GM12873 (cell line): ENCODE data around the gene PTH2R.

Experiments
- TF ChIP-seq, protein P1 (sequence below): IDR thresholded peaks from 2 replicates; pipeline ENCODE4 v1.5.1; 2012; ENCODE audit warnings: low read depth, mild to moderate bottlenecking, moderate library complexity, low read length, control low read depth; ENCODE audit not compliant: insufficient read depth; ENCODE audit errors: missing control alignments

Gene PTH2R

DNA sequence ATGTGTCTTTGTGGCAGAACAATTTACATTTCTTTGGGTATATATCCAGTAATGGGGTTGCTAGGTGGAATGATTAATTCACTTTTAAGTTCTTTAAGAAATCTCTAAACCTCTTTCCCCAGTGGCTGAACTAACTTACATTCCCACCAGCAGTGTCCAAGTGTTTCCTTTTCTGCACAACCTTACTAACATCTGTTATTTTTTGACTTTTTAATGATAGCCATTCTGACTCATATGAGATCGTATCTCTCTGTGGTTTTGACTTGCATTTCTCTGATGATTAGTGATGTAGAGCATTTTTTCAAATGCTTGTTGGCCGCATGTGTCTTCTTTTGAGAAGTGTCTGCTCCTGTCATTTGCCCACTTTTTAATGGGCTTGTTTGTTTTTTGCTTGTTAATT lies 43.1 kb upstream of the PTH2R start:
- TF ChIP-seq, protein P1, sequence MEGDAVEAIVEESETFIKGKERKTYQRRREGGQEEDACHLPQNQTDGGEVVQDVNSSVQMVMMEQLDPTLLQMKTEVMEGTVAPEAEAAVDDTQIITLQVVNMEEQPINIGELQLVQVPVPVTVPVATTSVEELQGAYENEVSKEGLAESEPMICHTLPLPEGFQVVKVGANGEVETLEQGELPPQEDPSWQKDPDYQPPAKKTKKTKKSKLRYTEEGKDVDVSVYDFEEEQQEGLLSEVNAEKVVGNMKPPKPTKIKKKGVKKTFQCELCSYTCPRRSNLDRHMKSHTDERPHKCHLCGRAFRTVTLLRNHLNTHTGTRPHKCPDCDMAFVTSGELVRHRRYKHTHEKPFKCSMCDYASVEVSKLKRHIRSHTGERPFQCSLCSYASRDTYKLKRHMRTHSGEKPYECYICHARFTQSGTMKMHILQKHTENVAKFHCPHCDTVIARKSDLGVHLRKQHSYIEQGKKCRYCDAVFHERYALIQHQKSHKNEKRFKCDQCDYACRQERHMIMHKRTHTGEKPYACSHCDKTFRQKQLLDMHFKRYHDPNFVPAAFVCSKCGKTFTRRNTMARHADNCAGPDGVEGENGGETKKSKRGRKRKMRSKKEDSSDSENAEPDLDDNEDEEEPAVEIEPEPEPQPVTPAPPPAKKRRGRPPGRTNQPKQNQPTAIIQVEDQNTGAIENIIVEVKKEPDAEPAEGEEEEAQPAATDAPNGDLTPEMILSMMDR: no peak

DNA sequence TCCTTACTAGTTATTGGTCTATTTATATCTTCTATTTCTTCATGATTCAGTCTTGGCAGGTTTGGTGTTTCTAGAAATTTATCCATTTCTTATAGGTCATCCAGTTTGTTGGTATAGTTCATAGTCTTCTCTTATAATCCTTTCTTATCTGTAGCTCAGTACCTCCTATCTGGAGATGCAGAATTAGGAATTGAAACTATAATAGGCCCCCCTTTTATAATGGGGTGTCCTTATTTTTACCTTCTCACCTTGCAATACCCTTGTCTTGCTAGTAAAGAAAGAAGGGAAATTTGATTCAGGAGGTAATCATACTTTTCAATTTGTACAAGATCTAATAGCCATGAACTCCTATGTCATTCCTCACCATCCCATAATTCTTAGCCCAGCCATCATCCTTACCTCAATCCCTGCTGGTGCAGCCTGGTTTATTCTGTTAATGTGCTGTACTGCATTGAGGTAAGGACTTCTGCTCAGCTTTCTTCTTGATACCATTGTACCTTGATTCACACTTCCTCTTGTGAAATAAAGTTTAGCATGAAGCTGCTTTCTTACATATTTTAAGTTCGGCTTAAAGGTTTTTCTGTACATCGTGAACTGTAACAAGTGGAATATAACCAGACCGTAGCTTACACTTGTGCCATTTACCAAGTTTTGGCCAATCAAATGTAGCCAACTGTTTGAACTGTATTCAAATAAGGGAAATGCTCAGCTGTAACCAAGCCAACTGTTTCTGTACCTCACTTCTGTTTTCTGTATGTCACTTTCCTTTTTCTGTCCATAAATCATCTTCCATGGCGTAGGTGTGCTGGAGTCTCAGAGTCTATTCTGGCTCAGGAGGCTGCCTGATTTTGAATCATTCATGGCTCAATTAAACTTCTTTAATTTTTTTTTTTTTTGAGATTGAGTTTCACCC lies 40.1 kb upstream of the PTH2R start:
- TF ChIP-seq, protein P1: no peak

DNA sequence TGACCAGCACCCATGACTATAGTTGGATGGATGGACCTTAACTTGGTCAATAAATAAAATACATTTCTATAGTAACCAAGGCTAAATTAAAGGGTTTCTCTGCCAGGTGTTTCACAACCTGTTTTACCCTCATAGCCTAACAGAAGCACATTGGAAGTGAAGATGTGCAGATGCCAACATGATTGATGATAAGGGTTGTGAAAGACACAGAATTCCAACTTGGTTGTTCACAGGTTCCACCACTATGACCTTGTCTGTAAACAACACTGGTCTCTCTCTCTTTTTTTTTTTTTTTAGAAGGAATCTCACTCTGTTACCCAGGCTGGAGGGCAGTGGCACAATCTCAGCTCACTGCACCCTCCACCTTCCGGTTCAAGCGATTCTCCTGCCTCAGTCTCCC lies 37.5 kb upstream of the PTH2R start:
- TF ChIP-seq, protein P1: no peak

DNA sequence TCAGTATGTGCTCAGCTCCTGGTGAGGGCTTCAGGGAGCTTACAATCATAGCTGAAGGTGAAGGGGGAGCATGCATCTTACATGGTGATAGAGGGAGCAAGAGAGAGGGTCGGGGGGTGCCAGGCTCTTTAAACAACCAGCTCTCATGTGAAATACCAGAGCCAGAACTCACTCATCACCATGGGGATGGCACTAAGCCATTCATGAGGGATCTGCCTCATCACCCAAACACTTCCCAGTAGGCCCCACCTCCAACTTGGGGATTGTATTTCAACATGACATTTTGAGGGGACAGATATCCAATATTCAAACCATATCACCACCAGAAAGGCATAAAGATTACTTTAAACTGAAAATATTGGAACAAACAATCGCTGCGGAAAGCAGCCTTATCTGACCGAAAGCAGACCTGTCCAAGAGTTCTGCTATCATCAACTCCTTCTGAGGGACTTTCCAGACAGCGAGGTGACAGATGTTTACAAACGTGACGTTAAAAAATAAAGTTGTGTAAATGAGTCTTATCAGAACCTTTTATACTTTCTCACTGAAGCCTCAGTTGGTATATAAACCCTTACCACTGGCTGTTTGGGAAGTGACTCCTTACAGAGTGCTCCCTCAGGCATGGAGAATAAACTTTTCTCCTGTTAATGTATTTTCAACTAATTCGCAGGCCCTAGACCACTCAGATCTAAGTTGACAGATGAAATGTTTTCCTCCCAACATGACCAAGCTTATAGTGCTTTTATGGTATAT lies 35.5 kb upstream of the PTH2R start:
- TF ChIP-seq, protein P1: no peak

DNA sequence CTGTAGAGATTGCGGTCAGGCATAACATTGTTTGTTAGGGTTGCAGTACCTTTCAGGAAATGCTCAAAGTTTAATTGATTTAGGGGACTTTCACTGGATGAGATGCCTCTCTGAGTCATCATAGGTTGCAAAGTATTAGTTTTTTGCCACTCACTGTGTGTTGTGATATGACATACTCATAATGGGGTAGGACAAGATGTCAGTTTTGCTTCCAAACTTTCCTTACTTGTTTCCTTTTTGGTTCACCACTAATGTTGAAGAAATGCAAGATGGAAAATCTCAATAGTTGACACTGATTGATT lies 35.0 kb upstream of the PTH2R start:
- TF ChIP-seq, protein P1: no peak

DNA sequence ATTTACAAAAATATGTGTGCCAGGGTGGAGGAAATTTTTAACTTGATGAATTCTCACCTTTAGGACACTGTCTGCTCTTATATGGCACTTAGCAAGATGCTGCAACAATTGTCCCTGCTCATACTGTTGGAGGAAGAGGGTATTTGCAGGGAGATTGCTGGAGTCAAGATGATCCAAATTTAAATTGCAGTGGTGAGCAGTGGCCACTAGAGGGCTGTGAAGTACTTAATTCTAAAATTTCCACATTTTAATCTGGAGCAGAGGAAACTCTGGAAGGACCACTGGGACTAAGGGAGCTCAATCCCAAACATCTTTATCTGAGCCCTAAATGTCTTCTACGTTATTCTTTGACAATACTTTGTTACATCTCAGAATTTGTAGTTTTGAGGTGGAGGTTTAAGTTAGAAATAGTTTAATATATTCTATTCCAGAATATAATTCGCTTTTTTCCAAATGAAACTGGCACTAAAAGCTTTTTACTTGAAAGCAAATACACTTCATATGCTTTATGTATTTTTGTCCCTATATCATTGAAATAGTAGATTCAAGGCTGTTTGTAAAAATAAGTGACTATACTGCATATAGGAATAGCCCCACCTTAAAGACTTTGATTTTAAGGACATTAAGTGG lies 33.0 kb upstream of the PTH2R start:
- TF ChIP-seq, protein P1: peak; percentile 79

DNA sequence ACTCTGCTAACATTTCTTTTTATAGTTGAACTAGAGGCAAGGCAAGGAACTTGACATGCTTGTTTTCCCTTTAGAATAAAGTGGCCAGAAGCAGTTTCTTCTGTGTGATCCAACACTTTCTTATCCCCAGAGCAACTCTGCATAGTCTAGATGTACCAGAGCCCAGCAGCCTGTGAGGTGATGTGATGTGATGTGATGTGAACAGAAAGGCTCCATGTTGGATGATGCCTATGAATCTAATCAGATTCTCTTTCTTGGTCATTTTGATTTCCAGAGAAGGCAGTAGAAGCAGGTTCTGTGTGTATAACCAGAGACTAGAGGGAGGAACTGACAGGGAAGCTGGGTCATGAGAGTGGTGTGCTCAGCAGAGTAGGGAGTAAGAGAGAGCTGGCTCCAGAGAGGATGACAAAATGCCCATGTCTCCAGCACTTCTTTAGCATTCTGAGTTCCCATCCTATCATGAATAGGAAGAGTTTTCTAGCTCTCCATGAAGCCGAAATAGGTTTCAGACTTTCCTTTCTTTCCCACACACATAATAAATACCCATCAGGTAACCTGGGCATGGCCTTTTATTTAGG lies 31.0 kb upstream of the PTH2R start:
- TF ChIP-seq, protein P1: no peak
